RWPE1 (cell line): ENCODE measurements around the gene CTSC.

ENCODE experiments used
- CTCF ChIA-PET: fragments of 350-600 bp; sonication (Branson Sonifier 250); formaldehyde crosslinking; extraction: SDS; loops from one replicate; lab custom pipeline; 2021; lab: Yijun Ruan, JAX
- POLR2A ChIA-PET: fragments of 400-600 bp; formaldehyde crosslinking; extraction: SDS; loops from one replicate; lab custom pipeline; 2020; ENCODE audit warnings: antibody characterized with exemption; ENCODE audit not compliant: low non-redundant PET; lab: Yijun Ruan, JAX
- DNase-seq: peaks from one replicate; pipeline ENCODE4 v3.0.0; 2012; ENCODE audit warnings: low spot score
- H3K27ac ChIP-seq: fragments of 450-650 bp; 2 replicates; pipeline ENCODE4 v1.5.1; 2017
- TF ChIP-seq, protein P1 (sequence below): fragments of 450-650 bp; conservative IDR thresholded peaks from 2 replicates; pipeline ENCODE4 v1.5.1; 2017; ENCODE audit warnings: low read depth, mild to moderate bottlenecking

The CTSC gene

DNA sequence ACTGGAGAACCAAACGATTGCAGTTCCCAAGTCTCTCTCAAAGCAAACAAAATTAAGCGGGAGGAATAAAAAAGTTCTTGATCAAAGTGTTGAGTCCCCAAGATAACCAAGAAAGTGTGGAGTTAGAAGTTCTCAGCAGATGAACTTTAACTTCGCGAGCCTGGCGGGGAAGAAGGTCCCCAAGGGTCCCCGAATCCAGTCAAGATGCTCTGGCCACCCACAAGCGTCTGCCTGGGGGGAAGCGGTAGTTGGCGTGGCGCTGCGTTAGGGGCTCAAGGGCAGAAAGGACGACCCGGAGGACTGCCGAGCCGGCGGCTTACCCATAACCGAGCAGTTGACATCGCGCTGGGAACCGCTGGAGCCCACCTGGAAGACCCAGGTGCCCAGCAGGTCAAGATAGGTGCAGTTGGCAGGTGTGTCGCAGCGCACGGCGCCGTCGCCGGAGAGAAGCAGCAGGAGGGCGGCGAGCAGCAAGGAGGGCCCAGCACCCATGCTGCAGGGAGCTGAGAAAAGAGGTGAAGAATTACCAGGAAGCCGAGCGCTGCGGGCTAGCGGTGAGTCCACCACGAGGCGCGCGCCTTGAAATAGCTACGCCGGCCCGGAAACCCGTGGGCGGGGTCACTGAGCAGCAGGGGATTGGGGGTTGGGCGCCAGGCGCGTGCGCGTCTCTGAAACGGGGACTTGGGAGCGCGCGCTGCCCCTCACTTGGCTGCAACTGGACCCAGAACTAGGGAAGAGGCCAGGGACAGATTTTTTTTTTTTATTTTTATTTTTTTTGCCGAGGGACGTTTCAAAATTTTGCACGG is at the start of gene CTSC:
CTSC (minus strand) TSS at position 556 of the 806 bp plus-strand sequence; CDS start at position 492, 64 bp downstream.
- TF ChIP-seq, protein P1, sequence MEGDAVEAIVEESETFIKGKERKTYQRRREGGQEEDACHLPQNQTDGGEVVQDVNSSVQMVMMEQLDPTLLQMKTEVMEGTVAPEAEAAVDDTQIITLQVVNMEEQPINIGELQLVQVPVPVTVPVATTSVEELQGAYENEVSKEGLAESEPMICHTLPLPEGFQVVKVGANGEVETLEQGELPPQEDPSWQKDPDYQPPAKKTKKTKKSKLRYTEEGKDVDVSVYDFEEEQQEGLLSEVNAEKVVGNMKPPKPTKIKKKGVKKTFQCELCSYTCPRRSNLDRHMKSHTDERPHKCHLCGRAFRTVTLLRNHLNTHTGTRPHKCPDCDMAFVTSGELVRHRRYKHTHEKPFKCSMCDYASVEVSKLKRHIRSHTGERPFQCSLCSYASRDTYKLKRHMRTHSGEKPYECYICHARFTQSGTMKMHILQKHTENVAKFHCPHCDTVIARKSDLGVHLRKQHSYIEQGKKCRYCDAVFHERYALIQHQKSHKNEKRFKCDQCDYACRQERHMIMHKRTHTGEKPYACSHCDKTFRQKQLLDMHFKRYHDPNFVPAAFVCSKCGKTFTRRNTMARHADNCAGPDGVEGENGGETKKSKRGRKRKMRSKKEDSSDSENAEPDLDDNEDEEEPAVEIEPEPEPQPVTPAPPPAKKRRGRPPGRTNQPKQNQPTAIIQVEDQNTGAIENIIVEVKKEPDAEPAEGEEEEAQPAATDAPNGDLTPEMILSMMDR = no peak
- H3K27ac ChIP-seq = peak within 1 kb of the TSS; percentile 91
- DNase-seq = peak; percentile 89
- ChIA-PET CTCF (interaction anchor here (0.6 kb wide), 1 partner anchor 1384 kb away, joined by 5 read pairs; no protein-coding TSS in a partner anchor), POLR2A (interaction anchor here (1.5 kb wide), 1 partner anchor 92 kb away, joined by 3 read pairs; no protein-coding TSS in a partner anchor)

DNA sequence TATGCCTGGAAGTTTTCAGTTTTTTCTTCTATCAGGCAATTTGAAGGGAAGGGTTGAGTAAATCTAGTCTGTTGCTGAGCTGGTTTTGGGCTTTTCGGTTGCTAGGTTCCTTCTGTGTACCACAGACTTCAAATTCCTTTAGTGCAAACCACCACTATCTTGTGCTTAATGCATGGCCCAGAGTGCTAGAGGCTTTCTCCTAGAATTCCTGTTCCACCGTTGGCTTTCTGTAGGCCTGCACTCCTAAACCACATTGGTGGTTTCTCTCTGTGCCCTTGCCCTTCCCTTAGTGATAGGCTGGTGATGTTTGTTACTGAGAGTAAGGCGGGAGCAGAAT is 47.1 kb upstream of the CTSC start:
- TF ChIP-seq, protein P1 = no peak
- POLR2A ChIA-PET = no interaction called here
- CTCF ChIA-PET = no interaction called here
- peak overlapping the region; percentile 32; the same call in 1 of the 2 replicates for H3K27ac ChIP-seq
- no peak for DNase-seq

DNA sequence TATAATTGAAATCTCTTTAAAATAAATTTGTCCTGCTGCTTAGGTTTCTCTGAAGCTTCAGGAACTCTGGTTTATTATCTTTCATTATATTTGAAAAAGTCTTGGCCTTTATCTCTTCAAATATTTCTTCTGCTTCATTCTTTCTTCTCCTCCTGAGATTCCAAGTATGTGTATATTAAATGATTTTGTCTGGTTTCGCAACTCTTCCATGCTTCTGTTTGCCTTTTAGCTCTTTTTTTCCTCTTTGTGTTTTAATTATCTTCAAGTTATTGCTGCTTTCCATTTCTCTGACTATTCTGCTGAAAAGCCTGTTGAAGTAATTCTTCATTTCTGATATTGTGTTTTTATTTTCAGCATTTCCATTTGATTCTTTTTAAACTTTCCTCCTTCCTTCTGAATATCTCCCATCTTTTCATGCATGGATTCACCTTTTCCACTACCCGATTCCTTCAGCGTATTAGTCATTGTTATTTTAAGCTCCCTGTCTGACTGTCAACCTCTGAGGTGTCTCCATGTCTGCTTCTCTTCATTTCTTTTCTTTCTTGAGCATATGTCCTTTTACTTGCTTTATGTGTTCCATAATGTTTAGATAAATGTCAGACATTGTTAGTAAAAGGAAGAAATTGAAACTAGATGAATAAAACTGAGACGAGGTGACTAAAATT is 46.6 kb upstream of the CTSC start:
- peak; percentile 55 for DNase-seq
- ChIA-PET POLR2A (no interaction called here), CTCF (no interaction called here)

DNA sequence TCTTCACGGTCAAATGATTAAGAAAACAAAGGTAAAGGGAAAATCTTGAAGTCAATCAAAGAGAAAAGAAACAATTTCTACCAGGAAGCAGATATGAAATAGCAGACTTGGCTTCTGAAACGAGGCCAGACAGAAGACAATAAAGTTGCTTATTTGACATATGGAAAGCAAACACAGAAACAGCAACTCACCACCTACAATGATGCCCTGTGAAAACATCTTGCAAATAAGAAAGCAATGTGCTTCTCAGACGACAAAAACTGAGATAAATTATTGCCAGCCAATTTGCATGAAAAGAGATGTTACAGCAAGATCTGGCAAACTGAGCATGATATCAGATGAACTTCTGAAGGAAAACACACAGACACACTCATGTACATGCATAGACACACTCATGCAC is 45.9 kb upstream of the CTSC start:
- H3K27ac ChIP-seq = no peak overlapping the region
- TF ChIP-seq, protein P1 = no peak
- ChIA-PET CTCF (no interaction called here), POLR2A (no interaction called here)
- DNase-seq = no peak

More for the DNA sequence above, 46.6 kb upstream of the CTSC start:
- no peak overlapping the region for H3K27ac ChIP-seq
- TF ChIP-seq, protein P1 = no peak

DNA sequence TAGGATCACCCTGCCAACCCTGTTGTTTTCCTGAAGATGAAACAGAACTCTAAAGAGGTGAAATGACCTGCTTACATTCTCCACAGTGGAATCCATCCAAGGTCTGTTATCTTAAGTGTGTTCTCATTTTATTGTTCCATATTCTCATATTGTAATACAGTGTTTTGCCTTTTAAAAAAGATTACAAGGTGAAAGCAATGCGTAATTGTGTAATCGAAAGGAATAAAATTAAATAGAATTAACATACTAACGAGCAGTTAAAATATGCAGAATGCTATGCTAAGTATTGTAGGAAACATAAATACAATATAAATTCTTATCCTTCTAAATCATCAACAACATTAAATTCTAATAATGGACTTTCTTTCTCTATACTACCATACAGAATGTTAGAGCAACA is 41.6 kb upstream of the CTSC start:
- ChIA-PET POLR2A (no interaction called here), CTCF (no interaction called here)
- no peak for DNase-seq
- TF ChIP-seq, protein P1 = no peak
- H3K27ac ChIP-seq = no peak overlapping the region

DNA sequence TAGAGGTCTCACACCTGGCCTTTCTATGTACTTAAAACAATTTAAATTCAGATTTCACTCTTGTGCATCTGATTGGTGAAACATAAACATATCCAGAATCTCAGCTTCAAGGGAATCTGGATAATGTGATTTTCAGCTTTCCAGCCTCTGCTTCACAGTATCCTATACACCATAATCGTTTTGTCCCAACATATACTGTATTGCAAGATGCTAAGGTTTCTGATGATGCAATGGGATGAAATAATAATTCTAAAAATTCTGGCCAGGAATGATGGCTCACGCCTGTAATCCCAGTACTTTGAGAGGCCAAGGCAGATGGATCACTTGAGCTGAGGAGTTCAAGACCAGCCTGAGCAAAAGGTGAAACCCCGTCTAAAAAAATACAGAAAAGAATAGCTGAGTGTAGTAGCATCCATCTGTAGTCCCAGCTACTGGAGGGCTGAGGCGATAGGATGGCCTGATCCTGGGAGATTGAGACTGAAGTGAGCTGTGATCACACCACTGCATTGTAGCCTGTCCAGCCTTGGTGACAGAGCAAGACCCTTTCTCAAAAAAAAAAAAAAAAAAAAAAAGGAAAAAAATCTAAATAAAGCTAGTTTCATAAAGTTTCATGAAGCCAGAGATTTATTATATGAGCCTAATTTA is 41.0 kb upstream of the CTSC start:
- CTCF ChIA-PET = no interaction called here
- TF ChIP-seq, protein P1 = no peak
- no peak for DNase-seq
- POLR2A ChIA-PET = no interaction called here
- H3K27ac ChIP-seq = no peak overlapping the region
